AG04449 (cell line): ENCODE data around the gene KCNJ18.
"Not testable (repeated sequence)": the region's sequence is repeated elsewhere in the genome, so short reads cannot be mapped to it uniquely, and the experiment has no call there.

Experiments
- CTCF ChIA-PET: fragments of 350-600 bp; formaldehyde crosslinking; extraction: SDS; loops from one replicate; lab custom pipeline; 2021; ENCODE audit warnings: antibody characterized with exemption; lab: Yijun Ruan, JAX
- POLR2A ChIA-PET: fragments of 400-600, 350-600 bp; formaldehyde crosslinking; extraction: SDS; loops from one replicate; lab custom pipeline; 2020; ENCODE audit warnings: antibody characterized with exemption, inconsistent platforms; lab: Yijun Ruan, JAX
- DNase-seq: peaks from one replicate; pipeline ENCODE4 v3.0.0-alpha.2; 2010; ENCODE audit warnings: low read depth, low spot score
- H3K4me3 ChIP-seq: 2 replicates; pipeline ENCODE4 v1.5.1; 2011; ENCODE audit warnings: low read depth, mild to moderate bottlenecking, control low read depth, low read length
- TF ChIP-seq, protein P1 (sequence below): IDR thresholded peaks from one replicate; pipeline ENCODE4 v1.5.1; 2011; ENCODE audit warnings: mild to moderate bottlenecking, moderate library complexity, low read length, control low read depth, inconsistent platforms; ENCODE audit not compliant: insufficient read depth; ENCODE audit errors: missing control alignments

The KCNJ18 gene

DNA sequence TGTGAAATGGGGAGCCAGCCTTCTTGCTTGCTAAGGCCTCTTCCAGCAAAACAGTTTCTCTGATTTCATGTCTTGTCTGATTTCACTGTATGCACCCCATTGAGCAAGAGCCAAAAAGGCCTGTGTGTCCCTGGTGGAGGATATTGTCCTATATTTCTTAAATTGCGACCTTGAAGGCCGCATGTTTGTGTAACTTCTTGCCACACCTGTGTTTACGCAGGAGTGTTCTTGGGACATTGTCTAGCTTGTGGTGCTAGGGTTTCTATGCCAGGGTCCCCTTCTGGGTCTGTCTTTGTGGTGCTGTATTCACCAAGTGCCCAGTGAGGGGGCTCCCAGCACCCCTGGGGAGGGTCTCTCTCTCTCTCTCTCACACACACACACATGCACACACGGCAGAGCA, 6.8 kb downstream of the KCNJ18 start:
- DNase-seq, POLR2A ChIA-PET, CTCF ChIA-PET, H3K4me3 ChIP-seq: not testable (repeated sequence)

DNA sequence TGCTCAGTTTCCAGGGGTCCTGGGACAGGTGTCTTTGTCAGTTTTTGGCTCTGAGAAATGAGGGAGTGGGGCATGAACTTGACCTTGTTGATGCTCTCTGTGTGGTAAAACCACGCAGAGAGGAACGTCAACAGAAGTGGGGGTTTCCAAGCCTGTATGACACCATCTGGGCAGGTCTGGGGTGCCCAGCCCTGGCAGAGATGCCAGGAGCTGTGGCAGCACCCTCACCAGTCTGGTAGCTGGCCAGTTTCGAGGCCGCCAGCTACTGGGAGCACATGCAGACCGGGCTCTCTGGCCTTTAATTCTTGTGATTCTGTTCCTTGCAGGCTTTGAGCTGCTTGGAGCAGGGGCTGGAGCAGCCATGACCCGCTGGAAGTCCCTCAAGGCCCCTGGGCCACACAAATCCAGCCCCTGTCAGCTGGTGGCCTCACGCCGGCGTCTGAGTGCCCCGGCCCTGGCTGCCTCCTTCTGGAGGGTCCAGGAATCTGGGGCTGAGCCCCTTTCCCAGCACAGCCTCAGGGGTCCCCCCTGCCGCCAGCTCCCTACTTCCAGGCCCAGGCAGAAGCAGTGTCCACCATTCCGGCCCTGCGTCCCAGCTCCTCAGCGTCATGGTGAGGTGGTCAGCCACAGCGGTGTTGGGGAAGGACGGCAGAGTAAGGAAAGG, 7.4 kb downstream of the KCNJ18 start:
- CTCF ChIA-PET, H3K4me3 ChIP-seq, DNase-seq, POLR2A ChIA-PET: not testable (repeated sequence)

DNA sequence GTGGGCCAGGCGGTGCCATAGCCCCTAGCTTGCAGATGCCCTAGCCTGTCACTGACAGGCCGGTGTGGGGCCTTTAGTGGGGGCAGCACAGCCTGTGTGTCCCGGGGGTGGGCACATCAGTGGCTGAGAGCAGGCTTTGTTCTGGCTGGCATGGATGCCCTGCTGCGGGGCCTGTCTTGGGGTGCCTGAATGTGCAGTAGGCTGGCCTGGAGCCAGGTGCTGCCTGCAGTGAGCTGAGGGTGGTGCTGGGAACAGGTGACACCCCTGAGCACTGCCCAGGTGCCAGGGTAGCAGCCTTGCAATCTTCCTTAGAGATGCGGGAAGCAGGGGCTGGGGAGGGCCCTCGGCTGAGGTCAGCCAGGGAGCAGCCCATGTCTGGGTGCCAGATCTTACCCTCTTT, 8.8 kb downstream of the KCNJ18 start:
- DNase-seq, H3K4me3 ChIP-seq, CTCF ChIA-PET, POLR2A ChIA-PET: not testable (repeated sequence)

DNA sequence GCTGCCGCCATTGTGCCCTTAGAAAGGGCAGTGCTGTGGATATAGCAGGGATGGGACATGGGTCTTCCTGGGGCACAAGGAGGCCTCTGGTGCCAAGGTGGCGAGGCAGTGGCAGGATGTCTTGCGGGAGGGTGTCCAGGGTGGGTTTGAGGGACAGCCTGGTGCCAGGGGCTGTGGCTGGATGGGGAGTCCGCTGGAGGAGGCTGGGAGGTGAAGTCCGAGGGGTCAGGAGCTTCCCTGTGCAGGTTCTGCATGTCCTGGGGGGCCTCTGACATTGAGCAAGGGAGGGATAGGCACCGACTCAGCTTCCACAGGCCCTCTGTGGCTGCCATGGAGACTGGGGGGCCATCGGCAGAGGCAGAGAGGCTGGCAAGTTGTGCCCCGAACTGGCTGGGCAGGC, 9.7 kb downstream of the KCNJ18 start:
- H3K4me3 ChIP-seq, DNase-seq, POLR2A ChIA-PET, CTCF ChIA-PET: not testable (repeated sequence)

DNA sequence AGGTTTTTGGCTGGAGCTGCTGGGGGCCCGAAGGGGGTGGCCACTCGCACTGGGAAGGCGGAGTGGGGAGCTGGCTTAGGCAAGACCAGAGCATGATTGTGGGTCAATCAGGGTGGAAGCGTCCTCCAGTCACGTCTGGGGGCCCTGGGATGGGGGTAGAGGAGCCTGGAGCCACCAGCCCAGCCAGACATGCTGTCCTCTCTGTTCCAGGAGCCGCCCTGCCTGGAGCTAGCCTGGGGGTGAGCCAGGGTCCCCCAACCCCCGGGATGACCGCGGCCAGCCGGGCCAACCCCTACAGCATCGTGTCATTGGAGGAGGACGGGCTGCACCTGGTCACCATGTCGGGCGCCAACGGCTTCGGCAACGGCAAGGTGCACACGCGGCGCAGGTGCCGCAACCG, 10.2 kb downstream of the KCNJ18 start:
- POLR2A ChIA-PET, DNase-seq, CTCF ChIA-PET, H3K4me3 ChIP-seq: not testable (repeated sequence)

DNA sequence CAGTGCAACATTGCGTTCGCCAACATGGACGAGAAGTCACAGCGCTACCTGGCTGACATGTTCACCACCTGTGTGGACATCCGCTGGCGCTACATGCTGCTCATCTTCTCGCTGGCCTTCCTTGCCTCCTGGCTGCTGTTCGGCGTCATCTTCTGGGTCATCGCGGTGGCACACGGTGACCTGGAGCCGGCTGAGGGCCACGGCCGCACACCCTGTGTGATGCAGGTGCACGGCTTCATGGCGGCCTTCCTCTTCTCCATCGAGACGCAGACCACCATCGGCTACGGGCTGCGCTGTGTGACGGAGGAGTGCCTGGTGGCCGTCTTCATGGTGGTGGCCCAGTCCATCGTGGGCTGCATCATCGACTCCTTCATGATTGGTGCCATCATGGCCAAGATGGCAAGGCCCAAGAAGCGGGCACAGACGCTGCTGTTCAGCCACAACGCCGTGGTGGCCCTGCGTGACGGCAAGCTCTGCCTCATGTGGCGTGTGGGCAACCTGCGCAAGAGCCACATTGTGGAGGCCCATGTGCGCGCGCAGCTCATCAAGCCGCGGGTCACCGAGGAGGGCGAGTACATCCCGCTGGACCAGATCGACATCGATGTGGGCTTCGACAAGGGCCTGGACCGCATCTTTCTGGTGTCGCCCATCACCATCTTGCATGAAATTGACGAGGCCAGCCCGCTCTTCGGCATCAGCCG, 10.8 kb downstream of the KCNJ18 start:
- H3K4me3 ChIP-seq = not testable (repeated sequence)

DNA sequence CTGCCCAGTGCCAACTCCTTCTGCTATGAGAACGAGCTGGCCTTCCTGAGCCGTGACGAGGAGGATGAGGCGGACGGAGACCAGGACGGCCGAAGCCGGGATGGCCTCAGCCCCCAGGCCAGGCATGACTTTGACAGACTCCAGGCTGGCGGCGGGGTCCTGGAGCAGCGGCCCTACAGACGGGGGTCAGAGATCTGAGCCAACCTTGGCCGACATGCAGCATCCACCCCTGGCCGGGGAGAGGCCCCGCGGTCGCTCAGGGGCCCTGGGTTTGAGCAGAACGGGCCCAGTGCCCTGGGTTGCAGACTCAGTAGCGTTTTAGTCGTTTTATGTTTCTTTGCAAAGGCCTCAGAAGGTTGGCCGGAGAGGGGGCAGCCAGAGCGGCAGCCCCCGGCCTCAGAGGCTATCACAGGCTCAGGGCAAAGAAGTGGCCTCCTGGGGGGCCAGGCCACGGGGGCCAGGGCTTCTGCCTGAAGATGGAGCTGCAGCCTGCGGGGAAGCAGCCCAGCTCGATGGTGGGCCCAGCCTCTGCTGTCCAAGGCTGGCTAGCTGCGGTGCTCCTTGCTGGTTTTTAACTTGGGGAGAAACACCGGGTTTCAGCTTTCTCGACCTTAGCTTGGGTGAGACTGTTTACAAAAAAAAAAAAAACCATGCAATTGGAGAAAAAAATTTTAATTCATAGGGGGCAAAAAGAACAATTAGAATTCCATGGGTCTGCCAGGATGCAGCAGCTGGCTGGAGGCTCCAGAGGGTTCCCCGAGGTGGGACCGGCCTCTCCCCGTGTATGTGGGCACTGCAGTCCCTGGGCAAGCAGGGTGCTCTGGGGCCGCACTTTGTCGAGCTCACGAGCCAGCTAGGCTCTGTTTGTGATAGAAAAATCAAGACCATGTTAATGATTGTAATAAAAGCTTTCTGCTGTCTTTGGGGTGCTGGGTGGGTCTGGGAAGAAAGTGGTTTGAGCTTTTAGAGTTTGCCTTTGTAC, 11.9 kb downstream of the KCNJ18 start:
- POLR2A ChIA-PET, CTCF ChIA-PET, H3K4me3 ChIP-seq, DNase-seq: not testable (repeated sequence)

More for the DNA sequence above, 10.8 kb downstream of the KCNJ18 start:
- POLR2A ChIA-PET, DNase-seq, CTCF ChIA-PET: not testable (repeated sequence)

DNA sequence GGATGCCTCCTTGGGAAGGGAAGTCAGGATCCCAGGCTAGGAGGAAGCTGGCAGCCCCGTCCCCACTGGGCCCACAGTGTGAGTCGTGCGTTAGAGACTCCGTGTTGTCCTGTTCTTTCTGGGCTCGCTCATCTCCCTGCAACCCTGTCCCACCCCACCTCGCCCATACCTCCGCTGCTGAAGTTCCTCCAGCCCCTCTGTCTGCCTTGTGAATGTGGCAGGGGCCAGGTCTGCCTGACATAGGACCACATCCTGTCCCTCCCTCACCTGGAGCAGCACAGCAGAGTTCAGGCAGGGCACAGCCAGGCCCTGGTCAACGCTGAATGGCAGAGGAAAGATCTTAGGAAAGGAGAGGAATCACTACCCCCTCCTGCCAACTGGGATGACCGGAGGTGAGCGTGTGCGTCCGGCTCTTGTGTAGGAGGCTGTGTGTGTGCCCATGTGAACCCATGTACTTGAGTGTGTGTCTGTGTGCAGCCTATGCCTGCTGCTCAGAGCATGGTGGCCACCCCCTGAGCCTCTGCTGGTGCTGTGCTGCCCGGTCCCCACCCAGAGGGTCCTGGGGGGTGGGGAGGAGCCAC, 12.8 kb downstream of the KCNJ18 start:
- no peak for DNase-seq
- ChIA-PET CTCF (no interaction called here), POLR2A (no interaction called here)
- H3K4me3 ChIP-seq = no peak overlapping the region
- TF ChIP-seq, protein P1, sequence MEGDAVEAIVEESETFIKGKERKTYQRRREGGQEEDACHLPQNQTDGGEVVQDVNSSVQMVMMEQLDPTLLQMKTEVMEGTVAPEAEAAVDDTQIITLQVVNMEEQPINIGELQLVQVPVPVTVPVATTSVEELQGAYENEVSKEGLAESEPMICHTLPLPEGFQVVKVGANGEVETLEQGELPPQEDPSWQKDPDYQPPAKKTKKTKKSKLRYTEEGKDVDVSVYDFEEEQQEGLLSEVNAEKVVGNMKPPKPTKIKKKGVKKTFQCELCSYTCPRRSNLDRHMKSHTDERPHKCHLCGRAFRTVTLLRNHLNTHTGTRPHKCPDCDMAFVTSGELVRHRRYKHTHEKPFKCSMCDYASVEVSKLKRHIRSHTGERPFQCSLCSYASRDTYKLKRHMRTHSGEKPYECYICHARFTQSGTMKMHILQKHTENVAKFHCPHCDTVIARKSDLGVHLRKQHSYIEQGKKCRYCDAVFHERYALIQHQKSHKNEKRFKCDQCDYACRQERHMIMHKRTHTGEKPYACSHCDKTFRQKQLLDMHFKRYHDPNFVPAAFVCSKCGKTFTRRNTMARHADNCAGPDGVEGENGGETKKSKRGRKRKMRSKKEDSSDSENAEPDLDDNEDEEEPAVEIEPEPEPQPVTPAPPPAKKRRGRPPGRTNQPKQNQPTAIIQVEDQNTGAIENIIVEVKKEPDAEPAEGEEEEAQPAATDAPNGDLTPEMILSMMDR = no peak

DNA sequence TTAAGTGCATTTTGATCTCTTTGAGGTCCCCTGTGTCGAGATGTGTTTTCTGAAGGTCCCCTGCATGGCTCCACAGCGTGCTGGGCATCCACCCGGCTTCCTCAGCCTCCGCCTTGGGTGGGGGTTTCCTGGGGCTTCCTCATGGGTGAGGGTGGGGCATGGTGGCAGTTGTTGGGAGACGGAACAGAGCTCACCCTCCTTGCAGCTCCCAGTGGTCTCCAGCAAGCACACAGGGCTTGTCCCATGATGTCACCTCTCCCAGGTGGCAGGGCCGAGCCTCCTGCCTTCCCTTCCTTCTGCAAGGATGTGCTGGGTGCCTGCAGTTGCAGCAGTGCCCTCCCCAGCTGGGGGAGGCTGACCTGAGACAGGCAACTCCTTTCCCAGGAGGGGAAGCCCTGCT, 13.4 kb downstream of the KCNJ18 start:
- POLR2A ChIA-PET, H3K4me3 ChIP-seq, DNase-seq, CTCF ChIA-PET: not testable (repeated sequence)

DNA sequence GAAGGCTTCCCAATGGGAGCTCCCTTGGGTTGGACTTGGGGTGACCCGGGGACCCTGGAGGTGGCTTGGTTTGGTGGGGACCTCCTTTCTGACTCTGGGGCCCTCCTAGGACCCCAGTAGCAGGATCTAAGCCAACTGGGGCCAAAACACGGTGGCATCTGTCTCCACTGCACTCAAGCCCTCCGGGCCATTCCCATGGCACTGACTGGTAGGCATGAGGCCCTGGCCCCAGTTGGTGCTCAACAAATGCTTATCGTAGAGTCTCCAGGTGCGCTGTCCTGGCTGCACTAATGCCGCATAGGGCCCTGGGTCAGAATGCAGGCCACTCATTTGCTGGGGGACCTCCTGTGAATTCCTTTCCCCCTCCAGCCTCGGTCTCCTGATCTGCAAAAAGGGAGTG, 14.2 kb downstream of the KCNJ18 start:
- not testable (repeated sequence) for DNase-seq

DNA sequence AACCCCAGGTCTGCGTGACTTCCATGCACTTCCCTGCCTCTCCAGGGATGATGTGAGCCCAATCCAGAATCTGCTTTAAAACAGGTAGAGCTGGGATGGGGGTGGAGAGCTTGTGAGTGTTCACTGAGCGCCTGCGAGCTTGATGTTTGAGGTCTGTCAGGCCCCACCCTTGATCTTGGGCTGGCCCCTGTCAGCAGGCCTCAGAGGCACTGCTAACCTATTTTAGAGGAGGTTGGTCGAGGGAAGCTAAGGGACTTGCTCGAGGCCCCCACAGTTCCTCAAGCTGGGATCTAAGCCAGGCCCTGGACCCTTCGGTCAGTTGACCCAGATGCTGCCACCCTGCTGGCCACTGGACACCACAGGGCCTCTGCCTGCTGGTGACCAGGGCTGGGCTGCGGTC, 14.8 kb downstream of the KCNJ18 start:
- DNase-seq, POLR2A ChIA-PET, H3K4me3 ChIP-seq, CTCF ChIA-PET: not testable (repeated sequence)

More for the DNA sequence above, 14.2 kb downstream of the KCNJ18 start:
- POLR2A ChIA-PET, H3K4me3 ChIP-seq, CTCF ChIA-PET: not testable (repeated sequence)

DNA sequence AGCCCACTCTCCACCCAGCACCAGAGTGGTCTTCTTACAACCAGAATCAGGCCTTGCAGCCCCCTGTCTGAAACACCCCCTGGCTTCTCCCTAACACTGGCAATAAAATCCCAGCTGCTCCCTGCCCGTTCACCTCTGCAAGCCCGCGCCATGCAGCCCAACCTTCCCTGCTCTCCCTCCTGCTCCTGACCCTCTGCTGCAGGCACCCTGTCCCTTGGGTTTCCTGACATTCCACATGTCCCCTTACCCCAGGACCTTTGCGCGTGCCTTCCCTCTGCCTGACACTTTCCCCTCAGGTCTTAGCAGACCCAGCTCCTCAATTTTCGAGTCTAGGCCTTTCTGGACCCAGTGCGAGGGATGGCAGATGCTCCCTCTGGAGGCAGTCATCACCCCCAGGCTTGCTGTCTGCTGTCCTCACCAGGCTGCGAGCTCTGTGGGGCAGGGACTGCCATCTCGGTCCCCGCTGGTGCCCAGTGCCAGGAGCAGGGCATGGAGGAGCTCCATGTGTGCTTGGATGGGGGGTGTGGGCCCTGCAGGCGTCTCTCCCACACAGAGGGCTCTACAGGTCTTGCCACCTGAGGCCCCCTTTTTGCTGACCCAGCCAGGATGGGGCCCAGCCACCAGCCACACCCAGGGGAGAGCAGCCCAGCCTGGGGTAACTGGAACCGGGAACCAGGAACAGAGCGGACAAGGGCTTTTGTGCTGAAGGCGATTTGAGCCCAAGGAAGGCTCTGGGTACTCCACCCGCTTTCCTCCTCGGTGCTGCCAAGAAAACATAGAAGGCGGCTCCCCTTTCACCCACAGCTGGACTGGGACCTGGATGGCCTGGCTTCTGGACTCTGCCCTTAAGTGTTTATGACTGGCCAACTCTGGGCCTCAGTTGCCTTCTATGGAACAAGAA, 15.6 kb downstream of the KCNJ18 start:
- H3K4me3 ChIP-seq, POLR2A ChIA-PET, CTCF ChIA-PET, DNase-seq: not testable (repeated sequence)

DNA sequence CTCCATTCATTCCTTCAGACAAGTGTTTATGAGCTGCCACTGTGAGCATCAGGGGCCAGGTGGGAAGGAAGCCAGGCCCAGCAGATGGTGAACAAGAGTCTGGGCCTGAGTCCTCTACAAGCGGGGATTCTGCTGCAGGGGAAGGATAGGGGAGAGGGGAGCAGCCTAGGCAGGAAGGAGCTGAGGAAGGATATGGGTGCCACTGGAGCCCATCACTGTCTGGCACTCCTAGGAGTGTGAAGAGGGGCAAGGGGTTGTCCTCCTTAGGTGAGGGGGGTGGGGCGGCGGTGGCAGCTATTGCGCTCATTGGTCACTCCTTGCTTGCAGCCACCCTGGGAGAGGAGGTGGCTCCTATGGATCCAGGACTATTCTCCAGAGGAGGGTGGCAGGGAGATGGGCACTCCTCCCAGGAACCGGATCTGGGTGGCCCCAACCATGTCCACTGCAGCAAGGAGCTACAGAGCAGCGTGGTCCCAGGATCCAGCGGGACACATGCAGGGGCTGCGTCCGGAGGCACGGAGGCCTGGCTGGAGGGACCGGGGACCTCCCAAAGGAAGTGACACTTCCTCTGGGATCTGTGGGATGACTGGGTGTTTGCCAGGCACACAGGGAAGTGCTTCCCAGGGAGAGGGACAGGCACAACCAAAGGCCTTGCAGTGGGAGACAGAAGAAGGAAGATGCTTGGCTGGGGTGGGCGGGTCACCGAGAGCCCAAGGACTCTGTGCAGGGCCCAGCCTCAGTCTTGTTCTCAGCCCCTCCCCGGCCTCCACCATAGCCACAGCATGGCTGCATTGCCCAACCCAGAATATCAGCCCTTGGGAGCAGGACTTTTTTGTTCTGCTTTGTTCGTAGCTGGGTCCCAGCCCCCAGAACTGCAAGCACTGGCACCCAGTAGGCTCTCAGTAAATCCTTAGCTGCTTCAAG, 16.6 kb downstream of the KCNJ18 start:
- DNase-seq, POLR2A ChIA-PET, CTCF ChIA-PET: not testable (repeated sequence)

More for the DNA sequence above, 16.6 kb downstream of the KCNJ18 start:
- H3K4me3 ChIP-seq = not testable (repeated sequence)
